ENCODE measurements around the gene AMOT.

DNA sequence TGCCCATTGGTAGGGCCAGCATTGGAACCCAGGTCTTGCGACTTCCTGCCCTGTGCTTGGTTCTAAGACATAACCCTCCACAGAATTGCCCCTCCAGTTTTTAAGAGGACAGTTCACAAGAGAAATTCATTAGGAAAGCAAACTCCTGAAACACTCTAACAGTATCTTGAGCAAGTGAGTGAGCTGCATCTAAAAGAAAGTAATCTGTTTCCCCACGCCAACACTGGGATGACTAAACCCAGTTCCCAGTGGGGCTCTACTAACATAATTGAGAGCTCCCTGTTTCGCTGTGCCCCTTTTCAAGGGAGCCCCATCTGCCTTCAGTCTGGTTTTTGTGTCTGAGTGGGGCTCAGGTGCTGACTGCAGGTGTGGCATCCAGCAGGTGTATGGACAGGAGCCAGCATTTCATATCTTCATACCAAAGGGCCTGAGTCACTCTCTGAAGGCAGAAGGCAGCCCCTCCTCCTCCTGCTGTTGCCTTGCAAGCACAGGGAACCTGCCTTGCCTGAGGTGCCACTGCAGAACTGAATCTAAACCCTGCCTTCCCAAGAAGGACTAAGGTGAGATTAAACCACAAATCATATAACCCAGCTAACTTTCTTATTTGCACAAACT, 8.0 kb downstream of the AMOT start:
- TF ChIP-seq, protein P1, sequence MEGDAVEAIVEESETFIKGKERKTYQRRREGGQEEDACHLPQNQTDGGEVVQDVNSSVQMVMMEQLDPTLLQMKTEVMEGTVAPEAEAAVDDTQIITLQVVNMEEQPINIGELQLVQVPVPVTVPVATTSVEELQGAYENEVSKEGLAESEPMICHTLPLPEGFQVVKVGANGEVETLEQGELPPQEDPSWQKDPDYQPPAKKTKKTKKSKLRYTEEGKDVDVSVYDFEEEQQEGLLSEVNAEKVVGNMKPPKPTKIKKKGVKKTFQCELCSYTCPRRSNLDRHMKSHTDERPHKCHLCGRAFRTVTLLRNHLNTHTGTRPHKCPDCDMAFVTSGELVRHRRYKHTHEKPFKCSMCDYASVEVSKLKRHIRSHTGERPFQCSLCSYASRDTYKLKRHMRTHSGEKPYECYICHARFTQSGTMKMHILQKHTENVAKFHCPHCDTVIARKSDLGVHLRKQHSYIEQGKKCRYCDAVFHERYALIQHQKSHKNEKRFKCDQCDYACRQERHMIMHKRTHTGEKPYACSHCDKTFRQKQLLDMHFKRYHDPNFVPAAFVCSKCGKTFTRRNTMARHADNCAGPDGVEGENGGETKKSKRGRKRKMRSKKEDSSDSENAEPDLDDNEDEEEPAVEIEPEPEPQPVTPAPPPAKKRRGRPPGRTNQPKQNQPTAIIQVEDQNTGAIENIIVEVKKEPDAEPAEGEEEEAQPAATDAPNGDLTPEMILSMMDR (IDR thresholded peaks at IDR 0.05), result no peak
- TF ChIP-seq EZH2 (IDR thresholded peaks at IDR 0.05; ENCODE audit: borderline replicate concordance, insufficient read depth, low read depth, low read length, poor library complexity, severe bottlenecking), result no peak

Measured in B cell (primary cell).